ENCODE data around the gene MT4.
"Not testable (repeated sequence)": the region's sequence is repeated elsewhere in the genome, so short reads cannot be mapped to it uniquely, and the experiment has no call there.

MT4 gene

DNA sequence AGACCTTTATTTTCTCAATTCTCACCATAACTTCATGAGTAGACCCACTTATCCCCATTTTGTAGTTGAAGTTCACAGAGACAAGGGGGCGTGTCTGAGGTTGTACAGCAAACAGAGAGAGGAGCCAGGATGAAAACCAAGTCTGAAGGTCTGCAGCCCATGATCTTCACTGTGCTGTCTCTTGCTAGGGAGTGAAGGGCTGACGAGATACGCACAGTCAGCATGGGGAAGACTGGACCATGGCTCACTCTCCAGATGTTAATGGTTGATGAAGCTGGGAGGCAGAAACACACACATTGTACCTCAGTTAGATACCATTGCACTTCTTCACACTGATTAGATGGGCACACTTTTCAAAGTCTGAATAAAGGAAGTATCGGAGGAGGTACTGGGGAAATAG, 5.8 kb upstream of the MT4 start:
- DNase-seq, result no peak

DNA sequence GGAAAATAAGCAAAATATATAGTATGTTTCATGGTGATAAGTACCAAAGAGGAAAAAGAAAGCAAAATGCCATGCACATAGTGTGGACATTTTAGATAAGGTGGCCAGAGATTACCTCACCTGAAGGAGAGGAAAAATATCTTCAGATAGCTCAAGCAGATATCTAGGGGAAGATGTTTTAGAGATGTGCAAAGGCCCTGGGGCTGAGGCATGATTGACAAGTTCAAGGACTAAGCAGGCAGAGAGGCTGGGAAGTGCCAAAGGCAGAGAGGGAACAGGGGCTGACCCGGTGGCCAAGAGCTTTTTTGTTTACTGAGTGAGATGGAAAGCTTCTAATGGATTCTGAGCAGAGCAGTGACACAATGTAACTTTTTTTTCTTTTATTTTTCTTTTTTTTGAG, 4.4 kb upstream of the MT4 start:
- no peak for DNase-seq

DNA sequence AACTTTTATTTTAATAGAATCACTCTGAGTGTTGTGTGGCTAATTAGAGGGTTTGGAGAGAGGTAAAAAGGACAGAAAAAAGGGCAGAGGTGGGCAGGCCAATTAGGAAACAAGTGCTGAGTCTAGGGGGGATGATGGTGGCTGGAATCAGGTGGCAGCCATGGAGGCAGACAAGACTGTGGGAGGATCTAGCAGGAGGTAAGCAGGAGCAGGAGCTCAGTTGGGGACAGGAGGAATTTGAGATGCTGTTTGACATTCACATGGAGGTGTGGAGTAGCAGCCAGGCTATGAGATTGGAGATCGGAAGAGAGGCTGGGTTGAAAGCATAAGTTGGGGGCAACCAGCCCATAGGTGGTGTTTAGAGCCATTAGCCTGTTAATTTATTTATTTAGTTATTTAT, 3.7 kb upstream of the MT4 start:
- DNase-seq, result no peak

DNA sequence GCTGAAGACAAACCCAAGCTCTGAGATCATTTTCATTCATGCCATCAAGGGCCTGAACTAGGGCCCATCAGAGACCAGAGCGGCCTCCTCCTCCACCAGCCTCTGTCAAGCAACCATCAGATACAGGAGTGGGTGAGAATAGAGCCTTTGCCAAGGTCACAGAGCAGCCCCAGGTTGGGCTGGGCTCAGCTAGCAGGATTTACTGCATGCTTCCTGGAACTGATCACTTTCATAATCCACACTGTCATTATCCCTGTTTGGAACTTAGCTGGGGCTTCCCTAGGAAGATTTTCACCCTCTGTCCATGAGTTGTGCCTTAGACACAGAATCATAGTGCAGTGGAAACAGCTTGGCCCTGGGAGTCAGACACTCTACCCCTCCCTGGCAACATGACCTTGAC, 5.1 kb downstream of the MT4 start:
- no peak for DNase-seq

DNA sequence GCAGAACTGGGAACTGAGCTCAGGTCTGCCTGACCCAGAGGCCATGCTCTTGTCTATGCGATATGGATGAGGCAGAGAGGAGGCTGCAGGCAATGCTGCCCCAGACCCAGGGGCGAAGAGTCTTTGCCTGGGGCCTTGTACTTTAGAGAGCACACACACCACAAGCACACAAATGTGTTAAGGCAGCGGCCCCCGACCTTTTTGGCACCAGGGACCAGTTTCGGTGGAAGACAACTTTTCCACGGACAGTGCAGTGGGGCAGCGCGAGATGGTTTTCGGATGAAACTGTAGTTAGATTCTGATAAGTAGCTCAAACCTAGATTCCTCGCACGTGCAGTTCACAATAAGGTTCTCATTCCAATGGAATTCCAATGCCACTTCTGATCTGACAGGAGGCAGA, 6.7 kb downstream of the MT4 start:
- no peak for DNase-seq

DNA sequence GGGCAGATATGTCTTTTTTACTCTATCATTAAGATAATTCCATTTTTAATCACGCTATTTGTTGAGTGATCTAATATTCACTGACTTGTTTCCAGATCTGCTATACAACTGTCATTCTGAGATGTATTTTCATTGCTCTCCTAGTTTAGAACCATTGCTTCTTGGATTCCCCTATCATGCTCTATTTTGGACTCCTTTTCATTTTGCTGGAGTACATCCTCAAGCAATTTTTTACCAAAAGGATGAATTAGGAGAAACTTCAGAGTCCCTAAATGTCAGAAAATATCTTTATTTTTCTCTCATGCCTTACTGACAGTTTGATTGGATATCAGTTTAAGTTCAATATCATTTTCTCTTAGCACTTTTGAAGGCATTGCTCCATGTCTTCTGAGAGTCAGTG, 9.8 kb downstream of the MT4 start:
- DNase-seq, result no peak

DNA sequence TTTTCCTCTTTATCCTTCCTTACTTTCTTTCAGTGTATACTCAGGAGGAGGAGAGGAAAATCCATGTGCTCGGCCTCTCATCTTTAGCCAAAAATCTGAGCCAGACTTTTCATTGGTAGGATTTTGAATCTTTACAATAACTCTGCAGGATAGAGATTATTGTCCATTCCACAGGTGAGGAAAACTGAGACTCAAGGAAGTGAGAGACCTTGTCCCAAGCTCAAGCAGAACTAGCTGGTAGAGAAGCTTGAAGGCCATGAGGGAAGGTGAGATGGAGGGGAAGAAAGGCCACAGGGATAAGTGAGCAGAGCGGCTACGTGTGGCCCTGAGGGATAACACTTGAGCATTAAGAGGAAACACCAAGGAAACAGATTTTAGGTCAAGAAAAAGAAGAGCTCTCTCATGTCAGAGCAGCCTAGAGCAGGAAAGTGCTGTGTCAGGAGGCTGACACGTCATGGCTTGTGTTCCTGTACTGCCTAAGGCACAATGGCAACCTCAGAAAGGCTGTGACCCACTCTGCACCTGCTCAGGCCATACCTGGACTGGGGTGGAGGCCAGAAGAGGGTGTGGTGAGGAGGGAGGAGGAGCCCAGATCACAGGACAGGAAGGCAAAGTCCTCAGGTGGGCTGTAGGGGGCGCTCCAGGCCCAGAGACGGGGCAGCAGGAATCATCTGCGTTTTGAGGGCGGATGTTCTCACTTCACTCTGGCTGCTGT, 11.9 kb downstream of the MT4 start:
- DNase-seq, result peak in 1 of 2 experiments; percentile 20

DNA sequence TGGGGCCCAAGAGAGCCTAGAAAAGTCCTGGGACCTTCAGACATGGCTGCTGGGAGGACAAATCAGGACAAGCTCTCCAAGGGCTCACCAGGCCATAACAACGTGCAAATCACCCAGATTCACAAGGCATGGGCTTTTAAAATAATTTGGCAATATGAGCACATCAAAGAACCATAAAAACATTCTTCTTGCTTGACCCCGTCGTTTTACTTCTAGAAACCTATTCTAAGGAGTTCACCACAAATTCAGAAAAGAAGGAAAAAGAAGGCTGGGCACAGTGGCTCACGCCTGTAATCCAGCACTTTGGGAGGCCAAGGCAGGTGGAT, 12.4 kb downstream of the MT4 start:
- no peak for DNase-seq

DNA sequence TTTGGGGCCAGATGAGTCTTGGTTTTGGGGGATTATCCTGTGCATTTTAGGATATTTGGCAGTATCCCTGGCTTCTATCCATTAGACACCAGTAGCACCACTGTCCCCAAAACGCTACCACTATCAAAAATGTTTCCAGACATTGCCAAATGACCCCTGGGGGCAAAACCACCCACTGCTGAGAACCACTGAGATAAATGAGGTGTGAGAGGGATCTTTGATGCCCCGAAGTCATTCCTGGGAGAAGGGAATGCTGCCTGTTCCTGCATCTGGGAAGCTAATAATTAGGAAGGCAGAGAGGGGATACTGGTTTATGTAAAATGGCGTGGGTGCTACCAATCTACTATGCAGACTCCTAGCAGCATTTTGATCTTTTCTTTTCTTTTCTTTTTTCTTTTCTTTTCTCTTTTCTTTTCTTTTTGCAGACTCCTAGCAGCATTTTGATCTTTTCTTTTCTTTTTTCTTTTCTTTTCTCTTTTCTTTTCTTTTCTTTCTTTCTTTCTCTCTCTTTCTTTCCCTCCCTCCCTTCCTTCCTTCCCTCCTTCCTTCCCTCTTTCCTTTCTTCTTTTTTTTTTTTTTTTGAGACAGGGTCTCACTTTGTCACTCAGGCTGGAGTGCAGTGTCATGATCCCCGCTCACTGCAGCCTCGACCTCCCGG, 15.6 kb downstream of the MT4 start:
- DNase-seq, result no peak

DNA sequence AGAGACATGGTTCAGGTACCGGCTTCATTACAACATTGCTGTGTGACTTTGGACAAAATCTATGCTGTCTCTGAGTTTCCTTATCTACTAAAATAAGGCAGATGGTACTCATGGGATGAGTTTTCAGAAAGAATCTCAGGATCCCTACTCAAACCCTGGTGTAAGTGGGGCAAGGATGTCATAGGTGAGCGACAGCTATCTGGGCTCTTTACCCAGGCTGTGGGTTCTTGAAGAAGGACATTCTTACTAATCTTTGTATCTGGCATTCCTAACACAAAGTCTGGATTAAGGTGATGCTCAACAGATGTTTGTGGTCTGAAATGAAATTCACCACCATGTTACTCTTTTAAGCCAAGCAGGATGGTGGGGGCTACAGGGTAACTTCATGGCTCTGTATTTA, 18.0 kb downstream of the MT4 start:
- DNase-seq, result not testable (repeated sequence)

DNA sequence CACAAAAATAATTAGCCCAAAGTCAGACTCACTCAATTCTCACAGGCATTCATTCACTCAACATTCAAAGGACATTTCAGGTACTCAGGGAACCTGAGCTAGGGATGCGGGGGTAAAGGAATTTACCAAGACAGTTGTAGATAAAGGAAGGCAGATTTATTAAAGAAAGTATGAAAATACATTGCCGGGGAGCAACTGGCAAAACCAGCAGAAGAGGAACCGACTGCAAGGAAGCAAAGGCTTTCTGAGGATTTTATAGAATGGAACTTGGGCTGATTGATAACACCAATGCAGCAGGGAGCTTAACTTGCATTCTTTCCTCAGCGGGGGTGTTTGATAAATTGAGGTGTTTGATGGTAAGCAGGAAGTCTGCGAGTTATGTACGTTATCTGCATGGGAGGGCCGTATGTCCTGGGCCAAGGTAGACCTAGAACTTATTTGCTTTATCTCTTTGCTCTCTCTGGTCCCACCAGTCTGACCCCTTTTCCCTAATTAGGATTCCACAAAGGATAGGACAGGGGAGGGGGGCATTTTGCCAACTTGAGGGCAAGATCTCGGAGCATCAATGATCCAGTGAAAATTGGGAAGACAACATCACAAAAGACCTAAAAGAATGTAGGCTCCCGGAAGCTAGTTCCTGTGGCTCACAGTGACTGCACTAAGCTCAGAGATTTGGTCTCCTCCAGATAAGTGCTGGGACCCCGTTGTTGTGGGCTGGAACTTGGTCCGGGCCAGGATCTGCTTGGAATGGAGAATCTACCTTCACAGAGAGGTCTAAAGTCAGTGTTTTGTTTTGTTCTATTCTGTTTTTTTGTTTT, 18.7 kb downstream of the MT4 start:
- no peak for DNase-seq

DNA sequence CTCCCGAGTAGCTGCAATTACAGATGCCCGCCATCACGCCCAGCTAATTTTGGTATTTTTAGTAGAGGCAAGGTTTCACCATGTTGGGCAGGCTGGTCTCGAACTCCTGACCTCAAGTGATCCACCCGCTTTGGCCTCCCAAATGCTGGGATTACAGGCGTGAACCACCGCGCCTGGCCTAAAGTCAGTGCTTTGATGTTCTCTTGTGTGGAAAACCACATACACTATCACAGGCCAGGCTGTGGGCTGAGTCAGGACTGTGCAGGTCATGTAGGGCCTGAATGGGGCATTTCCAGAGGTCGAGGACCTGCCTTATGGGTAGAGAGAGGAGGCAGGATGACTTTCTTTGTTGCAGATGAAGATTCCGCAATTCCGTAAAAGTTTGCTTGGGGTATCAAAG, 19.4 kb downstream of the MT4 start:
- DNase-seq, result no peak

DNA sequence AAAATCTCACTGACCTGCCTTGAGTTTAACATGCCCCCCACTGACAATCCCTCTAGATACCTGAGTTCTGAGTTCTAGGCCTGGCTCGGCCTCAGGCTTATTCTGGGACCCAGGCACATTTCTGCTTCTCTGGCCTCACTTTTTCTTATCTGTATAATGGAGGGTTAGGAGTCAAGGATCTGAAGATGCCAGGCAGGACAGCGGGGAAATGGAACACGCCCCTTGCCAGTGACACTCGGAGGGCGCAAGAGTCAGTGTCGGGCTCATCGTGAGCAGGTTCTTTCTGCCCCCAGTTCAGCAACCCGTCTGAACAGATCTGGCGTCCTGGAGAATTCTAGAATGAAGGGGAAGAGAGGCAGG, 23.9 kb downstream of the MT4 start:
- no peak for DNase-seq

DNA sequence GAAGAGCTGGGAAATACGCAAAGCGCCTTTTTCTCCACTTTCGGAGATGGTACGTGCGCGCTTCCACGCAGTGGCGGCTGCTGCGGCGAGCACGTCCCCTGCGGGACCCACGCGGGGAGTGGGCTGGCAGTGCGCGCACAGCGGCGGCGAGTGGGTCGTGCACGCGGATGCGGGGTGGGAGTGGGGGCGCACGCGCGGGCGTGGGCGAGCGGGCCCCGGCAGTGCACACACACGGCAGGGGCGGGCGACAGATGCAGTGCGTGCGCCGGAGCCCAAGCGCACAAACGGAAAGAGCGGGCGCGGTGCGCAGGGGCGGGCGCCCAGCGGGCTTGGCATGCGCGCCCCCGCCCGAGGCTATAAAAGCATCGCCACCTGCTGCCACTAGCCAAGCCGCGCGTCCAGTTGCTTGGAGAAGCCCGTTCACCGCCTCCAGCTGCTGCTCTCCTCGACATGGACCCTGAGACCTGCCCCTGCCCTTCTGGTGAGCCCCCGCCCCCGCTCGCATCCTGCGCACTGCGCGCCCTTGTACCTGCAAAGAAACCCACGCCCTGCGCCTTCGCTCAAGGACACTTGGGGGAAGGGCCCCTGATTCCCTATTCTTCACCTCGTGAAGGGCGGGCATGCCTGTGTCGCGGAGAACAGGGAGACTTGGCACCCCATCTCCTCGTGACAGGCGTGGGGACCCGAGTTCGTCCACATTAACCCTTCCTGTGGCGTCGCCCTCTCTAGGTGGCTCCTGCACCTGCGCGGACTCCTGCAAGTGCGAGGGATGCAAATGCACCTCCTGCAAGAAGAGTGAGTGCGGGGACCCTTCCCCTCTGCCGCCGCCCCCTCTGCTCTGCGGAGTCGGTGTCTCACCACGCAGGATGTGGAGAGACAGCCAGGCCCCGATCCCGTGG, 24.5 kb downstream of the MT4 start, which contains the start of gene MT3:
Gene MT3, plus strand, starts transcription at position 388 of the 899 bp plus-strand sequence. Its CDS starts 63 bp downstream, at position 451.
- no peak for DNase-seq

DNA sequence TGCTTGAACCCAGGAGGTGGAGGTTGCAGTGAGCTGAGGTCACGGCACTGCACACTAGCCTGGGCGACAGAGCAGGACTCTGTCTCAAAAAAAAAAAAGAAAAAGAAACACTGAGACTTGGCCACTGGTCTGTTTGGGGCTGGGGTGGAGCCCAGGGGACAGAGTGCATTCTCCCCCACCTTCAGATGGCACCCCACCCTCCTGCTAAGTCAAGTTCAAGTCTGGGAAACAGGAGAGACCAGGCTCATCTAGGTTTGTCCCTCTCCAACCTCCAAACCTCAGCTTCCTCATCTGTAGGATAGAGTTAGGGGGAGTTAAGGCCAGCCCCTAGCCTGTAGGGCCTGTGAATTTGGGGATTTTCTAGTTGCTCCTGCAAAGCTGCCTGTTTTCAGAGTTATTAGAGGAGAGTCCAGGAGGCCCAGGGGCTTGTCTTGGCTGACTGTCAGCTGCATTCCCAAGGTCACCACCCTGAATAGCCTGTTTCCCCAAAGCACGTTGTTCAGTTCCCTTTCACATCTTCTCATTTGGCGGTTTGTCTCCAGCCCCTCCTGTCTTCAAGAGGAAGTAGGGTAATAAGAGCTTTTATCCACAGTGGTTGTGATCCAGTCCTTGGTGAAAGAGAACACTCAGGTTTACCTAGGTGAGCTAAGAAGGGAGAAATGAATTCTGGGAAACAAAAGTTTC, 26.6 kb downstream of the MT4 start:
- no peak for DNase-seq

DNA sequence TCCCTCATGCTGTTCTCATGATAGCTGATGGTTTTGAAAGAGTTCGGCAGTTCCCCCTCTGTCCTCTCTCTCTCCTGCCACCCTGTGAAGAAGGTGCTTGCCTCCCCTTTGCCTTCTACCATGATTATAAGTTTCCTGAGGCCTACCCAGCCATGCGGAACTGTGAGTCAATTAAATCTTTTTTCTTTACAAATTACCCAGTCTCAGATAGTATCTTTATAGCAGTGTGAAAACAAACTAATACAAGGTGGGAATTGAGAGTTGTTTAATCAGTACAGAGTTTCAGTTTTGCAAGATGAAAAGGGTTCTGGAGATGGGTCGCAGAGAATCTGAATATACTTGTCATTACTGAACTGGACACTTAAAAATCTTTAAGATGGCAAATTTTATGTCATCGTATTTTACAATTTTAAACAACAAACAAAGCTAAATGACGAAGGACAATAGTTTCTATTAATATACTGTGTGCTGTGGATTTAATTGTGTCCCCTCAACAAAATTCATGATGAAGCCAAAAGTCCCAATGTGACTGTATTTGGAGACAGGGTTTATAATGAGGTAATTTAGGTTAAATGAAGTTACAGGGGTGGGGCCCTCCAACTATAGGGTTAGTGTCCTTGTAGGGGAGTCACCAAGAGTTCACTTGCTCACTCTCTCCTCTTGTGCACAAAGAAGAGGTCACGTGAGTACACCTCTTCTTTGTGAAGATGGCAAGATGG, 28.9 kb downstream of the MT4 start:
- DNase-seq, result no peak

DNA sequence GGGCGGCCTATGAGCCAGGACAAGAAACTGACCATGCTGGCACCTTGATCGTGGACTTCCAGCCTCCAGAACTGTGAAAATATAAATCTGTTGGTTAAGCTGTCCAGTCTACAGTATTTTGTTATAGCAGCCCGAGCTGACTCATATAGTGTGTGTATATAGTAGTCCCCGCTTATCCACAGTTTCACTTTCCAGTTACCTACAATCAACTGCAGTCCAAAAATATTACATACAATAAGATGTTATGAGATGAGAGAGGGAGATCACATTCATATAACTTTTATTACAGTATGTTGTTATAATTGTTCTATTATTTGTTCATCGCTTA, 29.4 kb downstream of the MT4 start:
- no peak for DNase-seq

DNA sequence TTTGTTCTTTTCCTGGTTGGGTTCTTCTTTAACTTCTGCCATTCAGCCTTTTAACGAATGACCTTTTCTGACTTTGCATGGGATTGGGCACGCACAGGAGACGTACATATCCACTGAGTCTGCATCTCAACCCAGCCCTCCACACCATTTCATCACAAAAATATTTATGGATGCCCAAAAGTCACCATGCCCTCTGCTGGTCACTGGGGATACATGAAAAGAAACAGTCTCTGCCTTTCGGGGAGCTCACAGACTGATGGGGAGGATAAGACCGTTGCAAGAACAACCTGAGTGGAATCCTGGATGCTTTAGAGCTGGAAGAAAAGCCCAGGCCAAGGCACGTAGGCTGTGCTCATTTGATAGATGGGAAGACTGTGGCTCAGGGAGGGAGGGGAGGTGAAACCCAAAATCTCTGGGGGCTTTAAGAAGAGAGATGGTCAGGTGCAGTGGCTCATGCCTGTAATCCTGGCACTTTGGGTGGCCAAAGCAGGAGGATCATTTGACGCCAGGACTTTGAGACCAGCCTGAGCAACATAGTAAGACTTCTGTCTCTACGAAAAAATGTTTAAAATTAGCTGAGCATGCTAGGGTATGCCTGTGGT, 35.6 kb downstream of the MT4 start:
- no peak for DNase-seq

DNA sequence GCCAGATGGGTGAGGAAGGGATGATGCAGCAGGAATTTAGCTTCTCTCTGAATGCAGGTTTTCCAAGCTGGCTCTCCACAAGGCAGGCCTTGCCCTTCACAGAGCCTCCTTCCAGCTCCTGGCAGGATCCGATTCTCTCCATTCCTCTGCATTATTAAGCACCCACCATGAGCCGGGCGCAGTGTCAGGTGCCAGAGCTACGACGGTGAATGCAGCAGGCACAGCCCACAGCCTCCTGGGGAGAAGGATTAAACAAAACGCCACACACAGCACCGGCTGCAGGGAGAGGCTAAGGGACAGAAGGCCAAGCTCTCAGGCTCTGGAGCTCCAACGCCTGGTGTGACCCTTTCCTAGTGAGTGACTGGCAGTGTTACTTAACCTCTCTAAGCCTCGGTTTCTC, 36.5 kb downstream of the MT4 start:
- no peak for DNase-seq

DNA sequence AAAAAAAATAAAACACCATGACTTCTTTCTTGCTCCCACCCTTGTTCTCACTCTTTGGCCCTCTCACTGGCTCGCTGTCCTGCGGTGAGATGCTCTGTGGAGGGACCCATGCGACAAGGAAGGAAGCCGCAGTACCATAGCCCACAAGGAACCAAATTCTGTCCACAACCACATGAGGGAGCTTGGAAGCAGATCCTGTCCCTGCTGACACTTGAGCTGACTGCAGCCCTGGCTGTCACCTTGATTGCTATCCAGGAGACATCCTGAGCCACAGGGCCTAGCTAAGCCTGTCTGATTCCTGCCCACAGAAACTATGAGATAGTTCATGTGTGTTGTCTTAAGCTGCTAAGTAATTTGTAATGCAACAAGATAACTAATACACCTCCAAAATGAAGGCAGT, 38.7 kb downstream of the MT4 start:
- no peak for DNase-seq

DNA sequence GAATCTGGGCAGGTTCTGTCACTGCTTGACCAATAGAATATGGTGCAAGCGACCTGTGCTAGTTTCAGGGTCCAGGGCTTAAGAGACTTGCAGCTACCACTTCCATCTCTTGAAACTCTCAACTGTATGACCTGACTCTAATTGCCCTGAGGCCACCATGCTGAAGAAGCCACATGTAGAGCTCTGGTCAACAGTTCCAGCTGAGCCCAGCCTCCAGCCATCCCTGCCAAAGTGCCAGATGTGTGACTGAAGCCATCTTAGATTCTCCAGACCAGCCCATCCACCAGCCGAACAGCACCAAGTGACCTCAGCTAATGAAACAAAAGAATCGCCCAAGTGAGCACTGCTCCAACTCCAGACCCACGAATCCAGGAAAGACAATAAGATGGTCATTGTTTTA, 40.1 kb downstream of the MT4 start:
- no peak for DNase-seq

DNA sequence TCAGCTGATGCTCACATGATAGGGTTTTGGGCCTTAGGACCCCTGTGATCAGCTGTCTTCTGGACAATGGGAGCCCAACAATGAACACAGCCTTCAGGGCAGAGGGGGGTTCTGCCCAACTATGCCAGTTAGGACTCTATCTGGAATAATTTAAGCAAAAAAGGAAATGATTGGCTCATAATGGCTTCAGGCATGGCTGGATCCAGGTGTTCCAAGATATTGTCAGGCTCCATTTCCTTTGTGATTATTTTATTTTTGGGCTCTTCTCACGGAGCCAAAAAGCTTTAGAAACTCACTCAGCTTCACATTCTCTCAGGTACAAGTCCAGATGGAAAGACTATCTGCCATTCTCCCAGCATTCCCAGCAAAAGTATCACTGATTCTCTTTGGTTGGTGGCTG, 40.6 kb downstream of the MT4 start:
- no peak for DNase-seq

All from NCI-H187 (cell line).